ENCODE data around the gene NXN. TPM values are rescaled to one million over a fixed set of nuclear protein-coding genes. Genes with fewer than 3 reads are reported as not detected.

Gene NXN
- total RNA-seq, 2 donors from 2014 or later: 15.6 to 17.5 TPM

GRCh38 chr17:980406-981291 is 1.1 kb upstream of the NXN start:
- peak; percentile 84 for DNase-seq (ENCODE audit: low spot score)
- H3K9me3 ChIP-seq: no peaks in the 10 kb centered on the region
- TF ChIP-seq, protein P1, sequence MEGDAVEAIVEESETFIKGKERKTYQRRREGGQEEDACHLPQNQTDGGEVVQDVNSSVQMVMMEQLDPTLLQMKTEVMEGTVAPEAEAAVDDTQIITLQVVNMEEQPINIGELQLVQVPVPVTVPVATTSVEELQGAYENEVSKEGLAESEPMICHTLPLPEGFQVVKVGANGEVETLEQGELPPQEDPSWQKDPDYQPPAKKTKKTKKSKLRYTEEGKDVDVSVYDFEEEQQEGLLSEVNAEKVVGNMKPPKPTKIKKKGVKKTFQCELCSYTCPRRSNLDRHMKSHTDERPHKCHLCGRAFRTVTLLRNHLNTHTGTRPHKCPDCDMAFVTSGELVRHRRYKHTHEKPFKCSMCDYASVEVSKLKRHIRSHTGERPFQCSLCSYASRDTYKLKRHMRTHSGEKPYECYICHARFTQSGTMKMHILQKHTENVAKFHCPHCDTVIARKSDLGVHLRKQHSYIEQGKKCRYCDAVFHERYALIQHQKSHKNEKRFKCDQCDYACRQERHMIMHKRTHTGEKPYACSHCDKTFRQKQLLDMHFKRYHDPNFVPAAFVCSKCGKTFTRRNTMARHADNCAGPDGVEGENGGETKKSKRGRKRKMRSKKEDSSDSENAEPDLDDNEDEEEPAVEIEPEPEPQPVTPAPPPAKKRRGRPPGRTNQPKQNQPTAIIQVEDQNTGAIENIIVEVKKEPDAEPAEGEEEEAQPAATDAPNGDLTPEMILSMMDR (IDR thresholded peaks at IDR 0.05): peak; percentile 61 to 86
- no peaks in the 10 kb centered on the region for H3K36me3 ChIP-seq
- H3K27ac ChIP-seq: peak overlapping the region; percentile 85 to 87
- H3K4me1 ChIP-seq: peaks cover 0 to 28% of the 10 kb centered on the region in 2 donors
- no peaks in the 10 kb centered on the region for H3K27me3 ChIP-seq
- peak overlapping the region; percentile 45 to 81 for H3K4me3 ChIP-seq

GRCh38 chr17:979212-979538 is 401 bp downstream of the NXN start:
- Histone ChIP-seq H3K27ac (peak overlapping the region; percentile 62 to 73), H3K36me3 (no peaks in the 10 kb centered on the region), H3K4me1 (peaks cover 0 to 28% of the 10 kb centered on the region in 2 donors), H3K27me3 (no peaks in the 10 kb centered on the region), H3K9me3 (no peaks in the 10 kb centered on the region), H3K4me3 (peak overlapping the region; percentile 70 to 81)
- DNase-seq (ENCODE audit: low spot score): no peak
- TF ChIP-seq, protein P1 (IDR thresholded peaks at IDR 0.05): no peak

DNA sequence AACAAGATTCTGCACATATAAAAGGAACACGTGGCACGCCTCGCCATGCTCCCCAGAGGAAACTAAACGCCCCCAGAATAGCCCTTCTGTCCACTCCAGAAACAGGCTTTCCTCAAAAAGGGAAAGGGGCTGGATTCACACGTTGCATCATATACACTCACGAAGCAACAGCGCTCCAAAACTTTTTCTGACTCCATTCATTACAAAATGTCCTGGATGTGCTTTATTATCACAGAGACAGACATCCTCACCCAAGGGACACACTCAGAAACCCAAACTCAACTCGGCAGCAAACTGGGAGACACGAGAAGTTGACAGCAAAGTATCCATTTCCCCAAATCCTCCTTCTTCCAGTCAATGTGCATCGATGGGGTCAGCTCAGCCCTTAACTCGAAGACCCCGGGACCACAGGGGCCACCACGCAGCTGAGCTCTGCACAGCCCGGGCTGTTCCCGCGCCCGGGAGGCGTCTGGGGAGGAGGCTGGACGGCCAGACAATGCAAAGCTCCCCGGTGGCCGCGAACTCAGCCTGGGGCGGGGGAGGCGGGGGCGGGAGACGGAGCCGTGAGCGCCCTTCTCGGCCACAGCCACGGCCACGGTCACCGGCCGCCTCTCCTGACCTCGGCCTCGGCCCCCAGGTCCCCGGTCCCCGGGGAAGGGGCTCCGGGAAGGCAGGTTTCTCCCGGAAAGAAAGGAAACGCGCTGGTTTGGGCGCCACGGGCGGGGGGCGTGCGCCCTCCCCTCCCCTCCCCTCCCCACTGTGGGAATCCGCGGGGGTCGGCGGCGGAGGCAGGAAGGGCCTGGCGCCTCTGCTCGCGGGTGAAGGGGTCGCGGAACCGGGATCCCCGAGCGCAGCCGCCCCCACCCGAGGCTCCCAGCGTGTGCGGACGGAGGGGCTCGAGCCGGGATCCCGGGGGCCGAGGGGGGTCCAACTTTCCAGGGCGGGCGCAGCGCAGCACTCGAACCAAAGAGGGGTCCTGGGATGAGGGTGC is 1.2 kb downstream of the NXN start:
- TF ChIP-seq, protein P1 (IDR thresholded peaks at IDR 0.05): no peak
- DNase-seq (ENCODE audit: low spot score): no peak
- Histone ChIP-seq H3K36me3 (no peaks in the 10 kb centered on the region), H3K4me3 (peak overlapping the region; percentile 70 to 81), H3K9me3 (no peaks in the 10 kb centered on the region), H3K27me3 (no peaks in the 10 kb centered on the region), H3K27ac (peak overlapping the region; percentile 33 to 73), H3K4me1 (peaks cover 0 to 28% of the 10 kb centered on the region in 2 donors)

GRCh38 chr17:977166-977565 is 2.4 kb downstream of the NXN start:
- DNase-seq (ENCODE audit: low spot score): no peak
- no peaks in the 10 kb centered on the region for H3K9me3 ChIP-seq
- no peaks in the 10 kb centered on the region for H3K36me3 ChIP-seq
- no peak overlapping the region for H3K4me3 ChIP-seq
- H3K4me1 ChIP-seq: peaks cover 0 to 28% of the 10 kb centered on the region in 2 donors
- H3K27me3 ChIP-seq: no peaks in the 10 kb centered on the region
- no peak overlapping the region for H3K27ac ChIP-seq
- TF ChIP-seq, protein P1 (IDR thresholded peaks at IDR 0.05): no peak

DNA sequence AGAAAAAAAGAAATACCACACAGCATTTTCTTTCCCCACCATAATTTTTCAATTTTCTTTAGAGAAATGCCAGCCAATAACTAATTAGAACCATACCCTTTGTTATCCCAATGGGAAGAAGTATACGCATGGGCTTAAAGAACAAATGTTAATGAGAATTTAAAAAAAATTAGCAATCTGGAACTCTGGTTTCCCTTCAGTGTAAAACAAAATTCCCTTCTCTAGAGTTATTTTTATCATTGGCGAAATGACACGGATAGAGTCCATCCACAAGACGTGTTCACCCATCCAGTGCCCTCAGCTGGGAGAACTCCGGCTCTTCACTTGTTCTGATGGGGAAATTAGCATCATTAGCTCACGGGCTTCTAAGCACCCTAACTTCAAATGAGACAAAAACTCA is 3.3 kb downstream of the NXN start:
- Histone ChIP-seq H3K9me3 (no peaks in the 10 kb centered on the region), H3K27ac (no peak overlapping the region), H3K36me3 (no peaks in the 10 kb centered on the region), H3K4me1 (peaks cover 0 to 28% of the 10 kb centered on the region in 2 donors), H3K27me3 (no peaks in the 10 kb centered on the region), H3K4me3 (no peak overlapping the region)
- no peak for DNase-seq (ENCODE audit: low spot score)
- TF ChIP-seq, protein P1 (IDR thresholded peaks at IDR 0.05): no peak
